Skeletal muscle tissue (tissue), 4 donors: ENCODE results near the gene SERPINI2. TPM values are rescaled to one million over a fixed set of nuclear protein-coding genes. Genes with fewer than 3 reads are reported as not detected.
"Not testable (repeated sequence)": the region's sequence is repeated elsewhere in the genome, so short reads cannot be mapped to it uniquely, and the experiment has no call there.

Experiments
- H3K27ac ChIP-seq: one replicate; pipeline ENCODE4 v1.7.0; 2013; ENCODE audit warnings: mild to moderate bottlenecking, low read depth, low read length, inconsistent platforms
- H3K27me3 ChIP-seq, 3 donors: one replicate each; pipeline ENCODE4 v1.7.0; 2013; ENCODE audit warnings: low read length in 3 of 3; ENCODE audit not compliant: control insufficient read depth in 3 of 3, insufficient read depth in 3 of 3
- H3K36me3 ChIP-seq, 3 donors: one replicate each; pipeline ENCODE4 v1.7.0; 2013; ENCODE audit warnings: low read length in 3 of 3; ENCODE audit not compliant: control insufficient read depth in 3 of 3, insufficient read depth in 3 of 3
- H3K4me1 ChIP-seq, 3 donors: one replicate each; pipeline ENCODE4 v1.7.0; 2013; ENCODE audit warnings: low read length in 3 of 3, mild to moderate bottlenecking in 3 of 3; ENCODE audit not compliant: control insufficient read depth in 3 of 3, insufficient read depth in 3 of 3
- H3K4me3 ChIP-seq, 3 donors: one replicate each; pipeline ENCODE4 v1.7.0; 2013; ENCODE audit warnings: low read length in 3 of 3
- H3K9ac ChIP-seq, 3 donors: one replicate each; pipeline ENCODE4 v1.7.0; 2013; ENCODE audit warnings: low read length in 3 of 3, mild to moderate bottlenecking in 3 of 3, moderate library complexity in 2 of 3, low read depth in 1 of 3
- H3K9me3 ChIP-seq, 3 donors: one replicate each; pipeline ENCODE4 v1.7.0; 2013; ENCODE audit warnings: low read length in 3 of 3; ENCODE audit not compliant: control insufficient read depth in 3 of 3
- total RNA-seq: library from RNA; depleted of rRNA; stranded (reverse); fragments of >200 nt; gene quantifications from one replicate; pipeline ENCODE4 v1.2.3, GENCODE V29; 2014
- donor health status: Osteomylitis.

SERPINI2 gene
- total RNA-seq, 1 donor from 2014 or later, result not detected

DNA sequence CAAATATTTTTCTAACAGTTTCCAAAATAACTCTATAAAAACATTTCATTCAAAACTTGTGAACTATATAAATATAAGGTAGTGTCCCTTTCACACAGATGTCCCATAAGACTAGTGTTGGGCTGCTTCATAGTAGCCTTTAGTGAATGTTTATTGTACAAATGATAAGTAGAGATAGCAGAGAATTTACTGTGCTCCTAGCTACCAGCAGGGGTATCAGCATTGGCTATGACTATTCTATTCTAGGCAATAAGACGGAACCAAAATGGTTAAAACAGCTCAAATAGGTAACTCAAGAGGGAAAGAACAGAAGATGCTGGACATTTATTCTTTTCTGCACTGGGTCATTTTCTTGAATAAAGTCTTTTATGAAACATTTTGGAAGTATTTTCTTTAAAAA is 22.6 kb downstream of the SERPINI2 start:
- no peak overlapping the region for H3K27ac ChIP-seq
- H3K27me3 ChIP-seq, result no peaks in the 10 kb centered on the region
- H3K9me3 ChIP-seq, result no peaks in the 10 kb centered on the region
- H3K9ac ChIP-seq, result no peak overlapping the region
- no peaks in the 10 kb centered on the region for H3K36me3 ChIP-seq
- H3K4me3 ChIP-seq, result no peak overlapping the region
- no peaks in the 10 kb centered on the region for H3K4me1 ChIP-seq

DNA sequence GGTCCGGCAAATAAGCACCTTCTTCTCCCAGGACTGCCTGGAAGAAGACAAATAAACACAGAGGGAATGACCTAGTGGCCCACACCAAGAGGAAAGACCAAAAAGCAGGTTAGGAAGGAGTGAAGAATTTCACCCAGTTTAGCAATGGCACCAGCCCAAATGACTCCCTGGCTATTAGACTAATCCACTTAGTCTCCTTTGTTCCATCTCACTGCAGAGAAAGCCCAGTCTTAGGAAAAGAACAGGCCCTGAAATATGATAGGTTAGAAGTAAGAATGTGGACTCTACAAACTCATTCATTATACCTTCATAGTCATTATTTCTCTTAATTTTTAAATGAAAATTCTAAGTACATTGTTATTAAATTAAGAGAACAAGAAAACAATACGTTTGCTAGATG is 23.2 kb downstream of the SERPINI2 start:
- H3K4me3 ChIP-seq, result no peak overlapping the region
- H3K9me3 ChIP-seq, result no peaks in the 10 kb centered on the region
- H3K27ac ChIP-seq, result no peak overlapping the region
- no peaks in the 10 kb centered on the region for H3K27me3 ChIP-seq
- no peak overlapping the region for H3K9ac ChIP-seq
- H3K4me1 ChIP-seq, result no peaks in the 10 kb centered on the region
- H3K36me3 ChIP-seq, result no peaks in the 10 kb centered on the region

DNA sequence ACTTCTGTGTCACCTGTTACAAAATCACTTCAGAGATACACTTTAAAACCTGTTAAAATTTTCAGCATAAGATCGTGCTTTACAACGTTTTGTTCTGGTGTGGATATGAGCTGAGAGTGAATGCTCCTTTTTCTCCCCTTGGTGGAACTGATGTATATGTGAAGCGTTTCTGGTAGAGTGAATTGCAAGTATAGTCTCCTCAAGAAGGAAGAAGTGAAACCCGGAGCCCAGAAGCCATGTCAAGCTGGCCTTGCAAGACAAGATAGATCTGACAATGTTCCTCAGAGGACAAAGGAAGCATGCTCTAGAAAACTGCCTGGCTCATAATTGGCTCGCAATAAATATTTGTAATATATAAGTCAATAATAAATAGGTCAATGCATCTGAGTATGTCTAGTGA is 23.6 kb downstream of the SERPINI2 start:
- no peak overlapping the region for H3K4me3 ChIP-seq
- no peaks in the 10 kb centered on the region for H3K27me3 ChIP-seq
- H3K27ac ChIP-seq, result no peak overlapping the region
- no peaks in the 10 kb centered on the region for H3K4me1 ChIP-seq
- no peak overlapping the region for H3K9ac ChIP-seq
- no peaks in the 10 kb centered on the region for H3K36me3 ChIP-seq
- no peaks in the 10 kb centered on the region for H3K9me3 ChIP-seq

DNA sequence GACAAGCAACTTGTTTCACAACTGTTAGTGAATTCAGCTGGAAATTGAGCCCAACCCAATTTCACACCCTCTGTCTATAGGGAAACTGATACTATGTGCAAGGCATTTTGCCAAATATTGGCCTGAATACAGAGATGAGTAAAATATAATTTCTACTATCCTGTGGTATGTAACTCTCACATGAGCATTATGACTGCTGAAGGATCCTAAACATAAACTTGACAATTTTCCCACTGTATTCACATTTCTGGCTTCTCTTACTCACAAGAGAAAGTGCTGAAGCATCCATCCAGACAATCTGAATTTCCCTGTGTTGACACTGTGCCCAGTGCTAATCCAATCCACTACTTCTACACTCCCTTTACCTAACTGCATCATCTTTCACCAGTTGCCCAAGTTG is 28.4 kb downstream of the SERPINI2 start:
- no peaks in the 10 kb centered on the region for H3K4me1 ChIP-seq
- H3K27ac ChIP-seq, result no peak overlapping the region
- no peaks in the 10 kb centered on the region for H3K9me3 ChIP-seq
- no peaks in the 10 kb centered on the region for H3K36me3 ChIP-seq
- H3K9ac ChIP-seq, result no peak overlapping the region
- H3K27me3 ChIP-seq, result no peaks in the 10 kb centered on the region
- H3K4me3 ChIP-seq, result no peak overlapping the region

DNA sequence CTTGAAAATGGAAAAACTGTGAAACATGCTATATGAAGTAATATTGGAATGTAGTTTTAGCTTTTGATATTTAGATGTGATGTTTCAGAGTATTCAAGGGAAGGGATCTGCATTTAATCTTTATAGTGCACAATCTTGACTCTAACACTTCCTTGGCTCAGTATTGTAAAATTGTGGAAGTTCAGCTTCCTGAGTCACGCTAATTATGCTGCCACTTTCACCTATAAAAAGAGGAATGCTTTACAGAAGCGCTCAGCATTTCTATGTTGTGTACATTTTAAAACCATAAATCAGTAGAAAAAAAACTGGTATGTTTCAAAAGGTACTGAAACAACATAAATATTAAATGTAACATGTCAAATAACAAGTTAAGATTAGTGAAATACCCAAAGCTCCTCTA is 32.6 kb downstream of the SERPINI2 start:
- no peak overlapping the region for H3K27ac ChIP-seq

DNA sequence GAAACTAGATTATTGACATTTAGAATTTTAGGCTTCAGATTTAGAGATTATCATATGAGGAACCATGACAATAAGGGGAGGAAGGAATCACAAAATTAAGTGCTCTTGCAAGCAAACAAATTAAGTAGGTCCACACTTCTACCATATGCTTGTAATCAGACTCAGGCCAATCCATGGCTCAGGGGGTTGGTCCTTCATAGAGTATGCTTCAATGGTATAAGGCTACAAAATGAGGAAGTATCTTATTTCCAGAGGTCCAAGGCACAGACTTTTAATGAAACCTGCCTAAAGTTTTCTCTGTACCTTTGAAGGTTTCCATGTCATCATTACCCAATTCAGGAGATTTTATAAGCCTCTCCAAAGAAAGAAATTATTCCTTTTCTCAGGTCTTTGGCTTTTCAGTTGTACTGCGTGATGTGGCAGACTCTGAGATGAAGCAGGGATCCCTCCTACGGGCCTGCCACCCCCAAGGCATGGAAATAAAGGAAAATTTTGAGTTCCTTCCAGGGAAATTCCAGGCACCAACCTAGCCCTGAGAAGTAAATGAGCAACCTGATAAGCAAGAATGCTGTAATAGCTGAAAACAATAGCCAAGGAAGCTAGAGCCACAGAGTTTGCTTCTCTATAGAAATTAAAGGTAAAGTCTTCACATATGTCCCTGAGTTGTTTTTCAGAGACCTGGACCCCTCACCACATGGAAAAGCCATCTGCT is 36.3 kb downstream of the SERPINI2 start:
- Histone ChIP-seq H3K36me3 (no peaks in the 10 kb centered on the region), H3K4me3 (no peak overlapping the region), H3K4me1 (no peaks in the 10 kb centered on the region), H3K27me3 (no peaks in the 10 kb centered on the region), H3K27ac (no peak overlapping the region), H3K9me3 (no peaks in the 10 kb centered on the region), H3K9ac (no peak overlapping the region)

More for the DNA sequence above, 32.6 kb downstream of the SERPINI2 start:
- Histone ChIP-seq H3K27me3 (no peaks in the 10 kb centered on the region), H3K4me3 (no peak overlapping the region), H3K9me3 (no peaks in the 10 kb centered on the region), H3K36me3 (no peaks in the 10 kb centered on the region), H3K4me1 (no peaks in the 10 kb centered on the region), H3K9ac (no peak overlapping the region)

DNA sequence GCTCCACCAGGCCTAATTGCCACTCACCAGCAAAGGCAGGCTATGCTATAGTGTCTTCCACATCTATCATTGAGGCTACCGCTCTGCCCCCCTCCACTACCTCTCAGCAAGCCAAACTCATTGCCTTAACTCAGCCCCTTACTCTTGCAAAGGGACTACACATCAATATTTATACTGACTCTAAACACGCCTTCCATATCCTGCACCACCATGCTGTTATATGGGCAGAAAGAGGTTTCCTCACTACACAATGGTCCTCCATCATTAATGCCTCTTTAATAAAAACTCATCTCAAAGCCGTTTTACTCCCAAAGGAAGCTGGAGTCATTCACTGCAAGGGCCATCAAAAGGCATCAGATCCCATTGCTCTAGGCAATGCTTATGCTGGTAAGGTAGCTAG is 46.9 kb downstream of the SERPINI2 start:
- H3K4me1 ChIP-seq, H3K9me3 ChIP-seq, H3K9ac ChIP-seq, H3K27me3 ChIP-seq, H3K4me3 ChIP-seq, H3K27ac ChIP-seq, H3K36me3 ChIP-seq: not testable (repeated sequence)

DNA sequence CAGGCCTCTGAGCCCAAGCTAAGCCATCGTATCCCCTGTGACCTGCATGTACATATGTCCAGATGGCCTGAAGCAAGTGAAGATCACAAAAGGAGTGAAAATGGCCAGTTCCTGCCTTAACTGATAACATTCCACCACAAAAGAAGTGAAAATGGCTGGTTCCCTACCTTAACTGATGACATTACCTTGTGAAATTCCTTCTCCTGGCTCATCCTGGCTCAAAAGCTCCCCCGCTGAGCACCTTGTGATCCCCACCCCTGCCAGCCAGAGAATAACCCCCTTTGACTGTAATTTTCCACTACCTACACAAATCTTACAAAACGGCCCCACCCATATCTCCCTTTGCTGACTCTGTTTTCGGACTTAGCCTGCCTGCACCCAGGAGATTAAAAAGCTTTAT is 51.4 kb downstream of the SERPINI2 start:
- H3K27ac ChIP-seq, result not testable (repeated sequence)

DNA sequence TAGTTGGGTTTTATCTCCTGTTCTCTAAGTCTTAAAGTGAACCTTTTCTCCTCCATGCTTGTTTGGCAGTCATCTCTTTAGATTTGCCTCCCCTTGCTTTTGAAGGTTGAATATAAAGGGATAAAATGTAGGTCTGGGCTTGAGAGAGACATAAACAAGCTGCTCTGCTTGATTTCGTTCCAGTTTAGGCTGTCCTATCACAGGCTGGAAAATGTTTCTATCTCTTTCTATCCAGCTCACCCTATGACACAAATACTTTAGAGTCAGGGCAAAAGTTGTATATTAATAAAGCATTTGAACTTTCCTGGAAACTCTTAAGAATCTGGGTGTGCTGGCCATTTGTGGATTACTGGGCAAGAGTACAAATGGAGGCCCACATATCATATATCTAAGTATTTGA is 64.2 kb downstream of the SERPINI2 start:
- Histone ChIP-seq H3K36me3 (no peaks in the 10 kb centered on the region), H3K4me3 (no peak overlapping the region), H3K27me3 (no peaks in the 10 kb centered on the region)

More for the DNA sequence above, 51.4 kb downstream of the SERPINI2 start:
- H3K4me1 ChIP-seq, H3K4me3 ChIP-seq, H3K9ac ChIP-seq, H3K9me3 ChIP-seq, H3K27me3 ChIP-seq, H3K36me3 ChIP-seq: not testable (repeated sequence)

DNA sequence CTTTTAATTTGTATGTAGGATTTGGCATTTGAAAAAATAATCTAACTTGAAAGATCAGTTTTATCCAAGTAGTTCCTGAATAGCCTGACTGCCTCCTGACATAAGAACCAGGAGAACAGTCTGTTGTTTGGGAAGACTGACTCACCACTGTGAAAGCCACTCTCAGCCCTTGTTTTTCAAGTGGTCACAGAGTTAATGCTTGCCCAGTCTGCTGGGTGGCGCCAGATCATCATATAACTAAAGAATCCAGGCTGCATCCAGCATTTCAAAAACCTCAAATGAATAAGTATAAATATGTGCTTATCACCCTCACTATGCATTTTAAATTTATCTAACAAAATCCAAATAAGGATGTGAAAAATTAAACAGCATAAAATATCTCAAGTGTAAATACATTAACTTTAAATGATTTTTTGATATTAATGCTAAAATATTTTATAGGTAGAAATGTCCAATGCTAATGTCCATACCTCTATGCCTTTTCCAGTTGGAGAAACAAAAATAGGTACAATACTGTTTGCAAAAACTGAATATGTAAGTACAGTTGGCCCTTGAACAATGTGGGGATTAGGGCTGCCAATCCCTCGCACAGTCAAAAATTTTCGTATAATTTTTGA is 66.9 kb downstream of the SERPINI2 start:
- Histone ChIP-seq H3K9me3 (no peaks in the 10 kb centered on the region), H3K27me3 (no peaks in the 10 kb centered on the region), H3K36me3 (no peaks in the 10 kb centered on the region), H3K9ac (no peak overlapping the region), H3K4me1 (no peaks in the 10 kb centered on the region), H3K4me3 (no peak overlapping the region), H3K27ac (no peak overlapping the region)

More for the DNA sequence above, 64.2 kb downstream of the SERPINI2 start:
- H3K9ac ChIP-seq, result no peak overlapping the region
- H3K9me3 ChIP-seq, result no peaks in the 10 kb centered on the region
- no peak overlapping the region for H3K27ac ChIP-seq
- no peaks in the 10 kb centered on the region for H3K4me1 ChIP-seq
